HUES64 (cell line): ENCODE data around the gene AFF1.
"Not testable (repeated sequence)": the region's sequence is repeated elsewhere in the genome, so short reads cannot be mapped to it uniquely, and the experiment has no call there.

Source experiments
- H3K27ac ChIP-seq: 2 replicates; pipeline ENCODE4 v1.7.0; 2013; ENCODE audit warnings: low read depth, low read length, inconsistent platforms
- H3K27me3 ChIP-seq: 2 replicates; pipeline ENCODE4 v1.6.1; 2013; ENCODE audit warnings: mild to moderate bottlenecking, low read length; ENCODE audit not compliant: insufficient read depth
- H3K36me3 ChIP-seq: 2 replicates; pipeline ENCODE4 v1.6.1; 2013; ENCODE audit warnings: mild to moderate bottlenecking, low read length; ENCODE audit not compliant: insufficient read depth
- H3K4me1 ChIP-seq: 2 replicates; pipeline ENCODE4 v1.6.1; 2013; ENCODE audit warnings: mild to moderate bottlenecking, low read length, moderate library complexity; ENCODE audit not compliant: insufficient read depth
- H3K4me3 ChIP-seq: 2 replicates; pipeline ENCODE4 v1.5.1; 2013; ENCODE audit warnings: mild to moderate bottlenecking, low read length, moderate library complexity
- H3K9ac ChIP-seq: 2 replicates; pipeline ENCODE4 v1.6.1; 2013; ENCODE audit warnings: mild to moderate bottlenecking, low read depth, low read length
- H3K9me3 ChIP-seq: 2 replicates; pipeline ENCODE4 v1.6.1; 2013; ENCODE audit warnings: low read depth, low read length; ENCODE audit not compliant: insufficient read depth
- WGBS: fragments of 150-250, 120-280 bp; methylation state at CpG from one replicate; pipeline ENCODE4 v1.1.7; 2013; ENCODE audit warnings: missing lambda C conversion rate; 5-methylcytosine and 5-hydroxymethylcytosine counted together

Gene AFF1

GRCh38 chr4:87030755-87031441 is 96.1 kb downstream of the AFF1 start:
- 20% methylated on average over 13 of the region's 13 CpGs for WGBS
- no peaks in the 10 kb centered on the region for H3K9me3 ChIP-seq
- peaks cover 85% of the 10 kb centered on the region for H3K4me1 ChIP-seq
- H3K27me3 ChIP-seq, result no peaks in the 10 kb centered on the region
- H3K27ac ChIP-seq, result peak overlapping the region; percentile 55
- H3K4me3 ChIP-seq, result peak overlapping the region; percentile 8; the same call in 1 of the 2 replicates
- no peaks in the 10 kb centered on the region for H3K36me3 ChIP-seq
- 0 out of 2 replicates have a peak overlapping the region, but pooled peaks have one; percentile 4 for H3K9ac ChIP-seq

GRCh38 chr4:87031920-87032319 is 97.1 kb downstream of the AFF1 start:
- WGBS, result 29% methylated on average over 2 of the region's 2 CpGs
- H3K27ac ChIP-seq, result peak overlapping the region; percentile 38; the same call in 1 of the 2 replicates
- H3K4me3 ChIP-seq, result no peak overlapping the region
- H3K36me3 ChIP-seq, result no peaks in the 10 kb centered on the region
- H3K27me3 ChIP-seq, result no peaks in the 10 kb centered on the region
- peaks cover 87% of the 10 kb centered on the region for H3K4me1 ChIP-seq
- H3K9me3 ChIP-seq, result no peaks in the 10 kb centered on the region
- H3K9ac ChIP-seq, result no peak overlapping the region

GRCh38 chr4:87032884-87033533 is 98.2 kb downstream of the AFF1 start:
- WGBS, result 77% methylated on average over 3 of the region's 3 CpGs
- no peak overlapping the region for H3K4me3 ChIP-seq

GRCh38 chr4:87033902-87034301 is 99.1 kb downstream of the AFF1 start:
- WGBS, result 31% methylated on average over 8 of the region's 8 CpGs
- H3K4me1 ChIP-seq, result peaks cover 96% of the 10 kb centered on the region

More at GRCh38 chr4:87032884-87033533, 98.2 kb downstream of the AFF1 start:
- no peak overlapping the region for H3K9ac ChIP-seq
- H3K9me3 ChIP-seq, result no peaks in the 10 kb centered on the region
- no peaks in the 10 kb centered on the region for H3K36me3 ChIP-seq
- H3K27me3 ChIP-seq, result no peaks in the 10 kb centered on the region
- H3K27ac ChIP-seq, result peak overlapping the region; percentile 61
- peaks cover 93% of the 10 kb centered on the region for H3K4me1 ChIP-seq

GRCh38 chr4:87034527-87034926 is 99.7 kb downstream of the AFF1 start:
- H3K9me3 ChIP-seq, result no peaks in the 10 kb centered on the region
- 87% methylated on average over 3 of the region's 3 CpGs for WGBS
- no peaks in the 10 kb centered on the region for H3K36me3 ChIP-seq
- H3K27me3 ChIP-seq, result no peaks in the 10 kb centered on the region
- no peak overlapping the region for H3K4me3 ChIP-seq
- H3K27ac ChIP-seq, result peak overlapping the region; percentile 29; the same call in 1 of the 2 replicates
- no peak overlapping the region for H3K9ac ChIP-seq
- peaks cover 96% of the 10 kb centered on the region for H3K4me1 ChIP-seq

More at GRCh38 chr4:87033902-87034301, 99.1 kb downstream of the AFF1 start:
- Histone ChIP-seq H3K9ac (no peak overlapping the region), H3K27ac (0 out of 2 replicates have a peak overlapping the region, but pooled peaks have one; percentile 6), H3K27me3 (no peaks in the 10 kb centered on the region), H3K9me3 (no peaks in the 10 kb centered on the region), H3K4me3 (no peak overlapping the region), H3K36me3 (no peaks in the 10 kb centered on the region)

- H3K4me3 ChIP-seq, result no peak overlapping the region
- H3K27ac ChIP-seq, result no peak overlapping the region
- no peaks in the 10 kb centered on the region for H3K9me3 ChIP-seq
- H3K27me3 ChIP-seq, result no peaks in the 10 kb centered on the region
- 95% methylated on average over 3 of the region's 3 CpGs for WGBS
- H3K4me1 ChIP-seq, result peaks cover 83% of the 10 kb centered on the region
- no peak overlapping the region for H3K9ac ChIP-seq
- H3K36me3 ChIP-seq, result no peaks in the 10 kb centered on the region
Measured at GRCh38 chr4:87035881-87036509, 101.2 kb downstream of the AFF1 start.

GRCh38 chr4:87036713-87037112 is 101.9 kb downstream of the AFF1 start:
- Histone ChIP-seq H3K36me3 (no peaks in the 10 kb centered on the region), H3K27me3 (no peaks in the 10 kb centered on the region), H3K4me3 (no peak overlapping the region), H3K9me3 (no peaks in the 10 kb centered on the region), H3K27ac (no peak overlapping the region), H3K4me1 (peaks cover 79% of the 10 kb centered on the region), H3K9ac (no peak overlapping the region)
- 50% methylated on average over 4 of the region's 4 CpGs for WGBS

- not testable (repeated sequence) for H3K36me3 ChIP-seq, H3K27ac ChIP-seq
- 80% methylated on average over 6 of the region's 7 CpGs for whole genome bisulfite sequencing
Measured at GRCh38 chr4:87037171-87037570, 102.4 kb downstream of the AFF1 start.

GRCh38 chr4:87037671-87038334 is 103.0 kb downstream of the AFF1 start:
- H3K27me3 ChIP-seq, result no peaks in the 10 kb centered on the region
- H3K36me3 ChIP-seq, result no peaks in the 10 kb centered on the region
- H3K9me3 ChIP-seq, result no peaks in the 10 kb centered on the region
- WGBS, result 34% methylated on average over 3 of the region's 5 CpGs
- H3K27ac ChIP-seq, result peak overlapping the region; percentile 38
- peaks cover 77% of the 10 kb centered on the region for H3K4me1 ChIP-seq
- no peak overlapping the region for H3K4me3 ChIP-seq
- no peak overlapping the region; the same call in 1 of the 2 replicates for H3K9ac ChIP-seq

More at GRCh38 chr4:87037171-87037570, 102.4 kb downstream of the AFF1 start:
- H3K4me3 ChIP-seq, H3K27me3 ChIP-seq, H3K9ac ChIP-seq, H3K9me3 ChIP-seq: not testable (repeated sequence)
- H3K4me1 ChIP-seq, result peaks cover 77% of the 10 kb centered on the region

GRCh38 chr4:87038837-87039615 is 104.2 kb downstream of the AFF1 start:
- H3K9me3 ChIP-seq, result no peaks in the 10 kb centered on the region
- WGBS, result 41% methylated on average over 8 of the region's 8 CpGs
- H3K4me1 ChIP-seq, result peaks cover 72% of the 10 kb centered on the region
- H3K4me3 ChIP-seq, result no peak overlapping the region
- H3K27ac ChIP-seq, result peak overlapping the region; percentile 38
- no peaks in the 10 kb centered on the region for H3K36me3 ChIP-seq
- peak overlapping the region; percentile 4; the same call in 1 of the 2 replicates for H3K9ac ChIP-seq
- H3K27me3 ChIP-seq, result no peaks in the 10 kb centered on the region
